Measurements from ENCODE around the gene SETD4.

DNA sequence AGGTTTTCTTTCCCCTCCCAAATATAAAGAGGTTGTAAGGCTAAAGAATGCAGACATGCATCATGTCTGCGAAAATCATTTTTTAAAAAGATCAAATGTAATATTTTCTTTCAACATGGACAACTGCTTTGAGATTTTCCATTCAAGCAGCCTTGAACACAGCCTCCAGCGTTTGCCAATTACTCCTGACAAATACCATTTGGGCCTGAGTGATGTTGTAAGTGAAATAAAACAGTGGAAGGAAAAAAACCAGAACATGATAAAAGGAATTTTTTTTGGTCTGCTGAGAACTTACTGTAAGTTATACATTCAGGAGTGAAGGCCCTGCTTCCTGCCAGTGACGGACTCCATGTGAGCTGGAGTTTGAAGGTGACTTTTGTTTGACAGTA lies 37.2 kb downstream of the SETD4 start:
- TF ChIP-seq, protein P1, sequence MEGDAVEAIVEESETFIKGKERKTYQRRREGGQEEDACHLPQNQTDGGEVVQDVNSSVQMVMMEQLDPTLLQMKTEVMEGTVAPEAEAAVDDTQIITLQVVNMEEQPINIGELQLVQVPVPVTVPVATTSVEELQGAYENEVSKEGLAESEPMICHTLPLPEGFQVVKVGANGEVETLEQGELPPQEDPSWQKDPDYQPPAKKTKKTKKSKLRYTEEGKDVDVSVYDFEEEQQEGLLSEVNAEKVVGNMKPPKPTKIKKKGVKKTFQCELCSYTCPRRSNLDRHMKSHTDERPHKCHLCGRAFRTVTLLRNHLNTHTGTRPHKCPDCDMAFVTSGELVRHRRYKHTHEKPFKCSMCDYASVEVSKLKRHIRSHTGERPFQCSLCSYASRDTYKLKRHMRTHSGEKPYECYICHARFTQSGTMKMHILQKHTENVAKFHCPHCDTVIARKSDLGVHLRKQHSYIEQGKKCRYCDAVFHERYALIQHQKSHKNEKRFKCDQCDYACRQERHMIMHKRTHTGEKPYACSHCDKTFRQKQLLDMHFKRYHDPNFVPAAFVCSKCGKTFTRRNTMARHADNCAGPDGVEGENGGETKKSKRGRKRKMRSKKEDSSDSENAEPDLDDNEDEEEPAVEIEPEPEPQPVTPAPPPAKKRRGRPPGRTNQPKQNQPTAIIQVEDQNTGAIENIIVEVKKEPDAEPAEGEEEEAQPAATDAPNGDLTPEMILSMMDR (IDR thresholded peaks at IDR 0.05; ENCODE audit: low read depth, low read length, missing input control) = no peak
- TF ChIP-seq JUND (IDR thresholded peaks at IDR 0.05) (no peak), SP1 (IDR thresholded peaks at IDR 0.05) (no peak), EGR1 (IDR thresholded peaks at IDR 0.05; ENCODE audit: low read depth in 2 of 2) (no peak), RAD21 (IDR thresholded peaks at IDR 0.05) (no peak), GABPA (IDR thresholded peaks at IDR 0.05 in 1 of 2, conservative IDR thresholded peaks at IDR 0.05 in 1 of 2) (no peak), YY1 (IDR thresholded peaks at IDR 0.05) (no peak), TAF1 (conservative IDR thresholded peaks at IDR 0.05) (no peak), RXRA (IDR thresholded peaks at IDR 0.05) (no peak), HNF4A (conservative IDR thresholded peaks at IDR 0.05) (no peak)
- TF ChIP-seq, protein P2, sequence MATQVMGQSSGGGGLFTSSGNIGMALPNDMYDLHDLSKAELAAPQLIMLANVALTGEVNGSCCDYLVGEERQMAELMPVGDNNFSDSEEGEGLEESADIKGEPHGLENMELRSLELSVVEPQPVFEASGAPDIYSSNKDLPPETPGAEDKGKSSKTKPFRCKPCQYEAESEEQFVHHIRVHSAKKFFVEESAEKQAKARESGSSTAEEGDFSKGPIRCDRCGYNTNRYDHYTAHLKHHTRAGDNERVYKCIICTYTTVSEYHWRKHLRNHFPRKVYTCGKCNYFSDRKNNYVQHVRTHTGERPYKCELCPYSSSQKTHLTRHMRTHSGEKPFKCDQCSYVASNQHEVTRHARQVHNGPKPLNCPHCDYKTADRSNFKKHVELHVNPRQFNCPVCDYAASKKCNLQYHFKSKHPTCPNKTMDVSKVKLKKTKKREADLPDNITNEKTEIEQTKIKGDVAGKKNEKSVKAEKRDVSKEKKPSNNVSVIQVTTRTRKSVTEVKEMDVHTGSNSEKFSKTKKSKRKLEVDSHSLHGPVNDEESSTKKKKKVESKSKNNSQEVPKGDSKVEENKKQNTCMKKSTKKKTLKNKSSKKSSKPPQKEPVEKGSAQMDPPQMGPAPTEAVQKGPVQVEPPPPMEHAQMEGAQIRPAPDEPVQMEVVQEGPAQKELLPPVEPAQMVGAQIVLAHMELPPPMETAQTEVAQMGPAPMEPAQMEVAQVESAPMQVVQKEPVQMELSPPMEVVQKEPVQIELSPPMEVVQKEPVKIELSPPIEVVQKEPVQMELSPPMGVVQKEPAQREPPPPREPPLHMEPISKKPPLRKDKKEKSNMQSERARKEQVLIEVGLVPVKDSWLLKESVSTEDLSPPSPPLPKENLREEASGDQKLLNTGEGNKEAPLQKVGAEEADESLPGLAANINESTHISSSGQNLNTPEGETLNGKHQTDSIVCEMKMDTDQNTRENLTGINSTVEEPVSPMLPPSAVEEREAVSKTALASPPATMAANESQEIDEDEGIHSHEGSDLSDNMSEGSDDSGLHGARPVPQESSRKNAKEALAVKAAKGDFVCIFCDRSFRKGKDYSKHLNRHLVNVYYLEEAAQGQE (IDR thresholded peaks at IDR 0.05) = no peak
- TF ChIP-seq, protein P3, sequence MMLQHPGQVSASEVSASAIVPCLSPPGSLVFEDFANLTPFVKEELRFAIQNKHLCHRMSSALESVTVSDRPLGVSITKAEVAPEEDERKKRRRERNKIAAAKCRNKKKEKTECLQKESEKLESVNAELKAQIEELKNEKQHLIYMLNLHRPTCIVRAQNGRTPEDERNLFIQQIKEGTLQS (IDR thresholded peaks at IDR 0.05) = no peak
- TF ChIP-seq, protein P4, sequence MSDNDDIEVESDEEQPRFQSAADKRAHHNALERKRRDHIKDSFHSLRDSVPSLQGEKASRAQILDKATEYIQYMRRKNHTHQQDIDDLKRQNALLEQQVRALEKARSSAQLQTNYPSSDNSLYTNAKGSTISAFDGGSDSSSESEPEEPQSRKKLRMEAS (IDR thresholded peaks at IDR 0.05) = no peak
- TF ChIP-seq, protein P5, sequence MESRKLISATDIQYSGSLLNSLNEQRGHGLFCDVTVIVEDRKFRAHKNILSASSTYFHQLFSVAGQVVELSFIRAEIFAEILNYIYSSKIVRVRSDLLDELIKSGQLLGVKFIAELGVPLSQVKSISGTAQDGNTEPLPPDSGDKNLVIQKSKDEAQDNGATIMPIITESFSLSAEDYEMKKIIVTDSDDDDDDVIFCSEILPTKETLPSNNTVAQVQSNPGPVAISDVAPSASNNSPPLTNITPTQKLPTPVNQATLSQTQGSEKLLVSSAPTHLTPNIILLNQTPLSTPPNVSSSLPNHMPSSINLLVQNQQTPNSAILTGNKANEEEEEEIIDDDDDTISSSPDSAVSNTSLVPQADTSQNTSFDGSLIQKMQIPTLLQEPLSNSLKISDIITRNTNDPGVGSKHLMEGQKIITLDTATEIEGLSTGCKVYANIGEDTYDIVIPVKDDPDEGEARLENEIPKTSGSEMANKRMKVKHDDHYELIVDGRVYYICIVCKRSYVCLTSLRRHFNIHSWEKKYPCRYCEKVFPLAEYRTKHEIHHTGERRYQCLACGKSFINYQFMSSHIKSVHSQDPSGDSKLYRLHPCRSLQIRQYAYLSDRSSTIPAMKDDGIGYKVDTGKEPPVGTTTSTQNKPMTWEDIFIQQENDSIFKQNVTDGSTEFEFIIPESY (IDR thresholded peaks at IDR 0.05) = no peak

Measured in liver (tissue), 3 donors.